GM12878 (cell line): ENCODE results near the gene ACSS1. TPM values are rescaled to one million over a fixed set of nuclear protein-coding genes. Genes with fewer than 3 reads are reported as not detected.

ENCODE experiments used
- ATAC-seq: fragments of 200-7000 bp; cut with Tn5 transposase; 3 replicates; pipeline ENCODE4 v1.9.1; 2020; ENCODE audit warnings: mild to moderate bottlenecking, moderate library complexity
- BruUV-seq: library from RNA; stranded (reverse); fragments of 400-500 nt; replicated peaks from 2 replicates; lab custom pipeline; 2021; lab: Mats Ljungman, UMichigan
- CTCF ChIA-PET: fragments of 300-600 bp; sonication (Branson Sonifier 250); formaldehyde crosslinking; extraction: SDS; loops from one replicate; lab custom pipeline; 2021; ENCODE audit warnings: inconsistent platforms; lab: Yijun Ruan, JAX
- POLR2A ChIA-PET: fragments of 350-600 bp; formaldehyde crosslinking; extraction: SDS; loops from one replicate; lab custom pipeline; 2021; ENCODE audit warnings: inconsistent platforms; lab: Charles Lee
- RAD21 ChIA-PET: fragments of 300-600 bp; sonication (Branson Sonifier 250); formaldehyde crosslinking; loops from one replicate; lab custom pipeline; 2023; ENCODE audit warnings: antibody characterized with exemption; ENCODE audit not compliant: unreplicated experiment; lab: Charles Lee
- SMC1A ChIA-PET: fragments of 300-600 bp; sonication (Branson Sonifier 250); formaldehyde crosslinking; loops from one replicate; lab custom pipeline; 2023; ENCODE audit not compliant: unreplicated experiment, uncharacterized antibody; lab: Charles Lee
- DNase-seq: peaks from one replicate; pipeline ENCODE4 v3.0.0-alpha.2; 2011; ENCODE audit warnings: low read depth, low spot score
- FAIRE-seq: peaks from 3 replicates; lab custom pipeline; 2011; peaks lifted over from hg19 to GRCh38; lab: Jason Lieb, UNC
- H2AFZ ChIP-seq: 2 replicates; pipeline ENCODE4 v1.6.0; 2011; ENCODE audit warnings: low read depth, low read length, control low read depth; ENCODE audit not compliant: control insufficient read depth
- H3K27ac ChIP-seq: 2 replicates; pipeline ENCODE4 v1.5.1; 2011; ENCODE audit warnings: control low read depth; ENCODE audit not compliant: control insufficient read depth, insufficient read depth
- H3K27me3 ChIP-seq, 2 experiments: replicated peaks in 1 of 2; 2 replicates each; pipeline versions ENCODE4 v1.6.0 to v1.6.1; 2011; ENCODE audit warnings: low read length in 1 of 2; ENCODE audit not compliant: control insufficient read depth in 2 of 2, insufficient read depth in 2 of 2
- H3K36me3 ChIP-seq, 2 experiments: 2 replicates each; pipeline ENCODE4 v1.5.1; 2011; ENCODE audit warnings: low read length in 1 of 2; ENCODE audit not compliant: control insufficient read depth in 2 of 2, insufficient read depth in 2 of 2
- H3K4me1 ChIP-seq: 2 replicates; pipeline ENCODE4 v1.6.1; 2011; ENCODE audit warnings: mild to moderate bottlenecking, low read length, moderate library complexity, mixed read lengths; ENCODE audit not compliant: control insufficient read depth, insufficient read depth
- H3K4me2 ChIP-seq: 2 replicates; pipeline ENCODE4 v1.6.0; 2011; ENCODE audit warnings: control low read depth; ENCODE audit not compliant: control insufficient read depth, insufficient read depth
- H3K4me3 ChIP-seq: fragments of 200-600 bp; sonication (generic); 2 replicates; pipeline ENCODE4 v1.5.1; 2016
- H3K79me2 ChIP-seq: 2 replicates; pipeline ENCODE4 v1.6.0; 2011; ENCODE audit warnings: low read length; ENCODE audit not compliant: control insufficient read depth, insufficient read depth
- H3K9ac ChIP-seq: 2 replicates; pipeline ENCODE4 v1.8.0; 2011; ENCODE audit warnings: low read length, control low read depth, mixed read lengths; ENCODE audit not compliant: control insufficient read depth, insufficient read depth
- H3K9me3 ChIP-seq: replicated peaks from 3 replicates; pipeline ENCODE4 v1.5.1; 2011; ENCODE audit warnings: mild to moderate bottlenecking, low read length; ENCODE audit not compliant: control insufficient read depth, insufficient read depth
- H4K20me1 ChIP-seq: 2 replicates; pipeline ENCODE4 v1.6.0; 2011; ENCODE audit not compliant: control insufficient read depth, insufficient read depth
- ASH2L ChIP-seq: fragments of 300-600, 200-600 bp; sonication (generic); IDR thresholded peaks from 2 replicates; pipeline ENCODE4 v1.6.1; 2017; ENCODE audit warnings: low read depth, mild to moderate bottlenecking, borderline replicate concordance
- BMI1 ChIP-seq: fragments of 450-650 bp; IDR thresholded peaks from 2 replicates; pipeline ENCODE4 v1.6.1; 2016; ENCODE audit warnings: mild to moderate bottlenecking, moderate library complexity, borderline replicate concordance
- CHD1 ChIP-seq: IDR thresholded peaks from 2 replicates; pipeline ENCODE4 v1.6.1; 2012; ENCODE audit warnings: low read depth, low read length, improper control_type of control experiment
- EED ChIP-seq: sonication (generic); IDR thresholded peaks from 2 replicates; pipeline ENCODE4 v1.6.1; 2016; ENCODE audit warnings: antibody characterized with exemption, low read depth
- EZH2 ChIP-seq: IDR thresholded peaks from 2 replicates; pipeline ENCODE4 v1.6.1; 2012; ENCODE audit warnings: low read depth, mild to moderate bottlenecking, control low read depth, inconsistent platforms, low read length, borderline replicate concordance; ENCODE audit not compliant: control insufficient read depth
- IRF4 ChIP-seq: IDR thresholded peaks from 2 replicates; pipeline ENCODE4 v1.6.1; 2011; ENCODE audit warnings: low read depth, low read length
- MEF2B ChIP-seq: fragments of 450-650 bp; IDR thresholded peaks from 2 replicates; pipeline ENCODE4 v1.6.1; 2018; ENCODE audit warnings: mild to moderate bottlenecking, moderate library complexity; ENCODE audit not compliant: partially characterized antibody, poor library complexity, severe bottlenecking
- MXI1 ChIP-seq: fragments of 150-350 bp; IDR thresholded peaks from 2 replicates; pipeline ENCODE4 v1.6.1; 2011; ENCODE audit warnings: low read depth, mild to moderate bottlenecking, inconsistent platforms, low read length, improper control_type of control experiment
- POLR2A ChIP-seq: IDR thresholded peaks from 2 replicates; pipeline ENCODE4 v1.6.1; 2011; ENCODE audit warnings: low read depth, mild to moderate bottlenecking, low read length
- POLR2AphosphoS2 ChIP-seq: IDR thresholded peaks from 2 replicates; pipeline ENCODE4 v1.6.1; 2011; ENCODE audit warnings: low read depth, mild to moderate bottlenecking, low read length, improper control_type of control experiment, moderate library complexity
- POU2F2 ChIP-seq: IDR thresholded peaks from 3 replicates; pipeline ENCODE4 v1.6.1; 2011; ENCODE audit warnings: low read depth, mild to moderate bottlenecking, low read length, borderline replicate concordance
- SMAD1 ChIP-seq: fragments of 450-650 bp; IDR thresholded peaks from 2 replicates; pipeline ENCODE4 v1.6.1; 2018; ENCODE audit warnings: mild to moderate bottlenecking, low read depth; ENCODE audit not compliant: partially characterized antibody
- SP1 ChIP-seq: IDR thresholded peaks from one replicate; pipeline ENCODE4 v1.6.1; 2011; ENCODE audit warnings: low read depth, low read length
- SPI1 ChIP-seq: IDR thresholded peaks from 2 replicates; pipeline ENCODE4 v1.6.1; 2011; ENCODE audit warnings: low read depth, mild to moderate bottlenecking, low read length, moderate library complexity, borderline replicate concordance; ENCODE audit not compliant: insufficient read depth
- TARDBP ChIP-seq: IDR thresholded peaks from 2 replicates; pipeline ENCODE4 v1.6.1; 2016; ENCODE audit warnings: borderline replicate concordance
- WRNIP1 ChIP-seq: IDR thresholded peaks from 2 replicates; pipeline ENCODE4 v1.6.1; 2011; ENCODE audit warnings: low read depth, low read length, improper control_type of control experiment, borderline replicate concordance
- ZBED1 ChIP-seq: IDR thresholded peaks from 2 replicates; pipeline ENCODE4 v1.6.1; 2016; ENCODE audit warnings: borderline replicate concordance
- ZSCAN29 ChIP-seq: fragments of 450-650 bp; IDR thresholded peaks from 2 replicates; pipeline ENCODE4 v1.6.1; 2017; ENCODE audit warnings: mild to moderate bottlenecking, moderate library complexity
- WGBS: methylation state at CpG from one replicate; pipeline ENCODE4 v1.1.6; 2016; ENCODE audit warnings: low lambda C conversion rate; ENCODE audit not compliant: insufficient replicate concordance, insufficient coverage; ENCODE audit errors: missing lambda C conversion rate; 5-methylcytosine and 5-hydroxymethylcytosine counted together
- in situ Hi-C: fragments of 300-500 bp; cut with MboI; formaldehyde crosslinking; loops from 9 replicates; pipeline ENCODE4 v1.14.3; 2018; ENCODE audit warnings: mixed read lengths
- intact Hi-C: fragments of 100-400 bp; cut with micrococcal nuclease; formaldehyde crosslinking; loops from one replicate; pipeline ENCODE4 v1.14.2; 2022; ENCODE audit not compliant: unreplicated experiment
- polyA plus RNA-seq, 11 experiments: library from polyadenylated mRNA; depleted of rRNA in 4 of 11; unstranded in 6 of 11; stranded (reverse) in 5 of 11; fragments of >200 nt; fragmentation: Nextera tagmentation in 4 of 11; fragmentation: Illumina TruSeq in 1 of 11; extraction: Ambion mirVana in 4 of 11; extraction: Trizol in 1 of 11; gene quantifications; 1 replicate in 1 of 11; 2 replicates in 10 of 11; pipeline versions ENCODE4 v1.2.1 to v1.2.3, GENCODE V29; 2011 to 2016; ENCODE audit warnings: inconsistent platforms in 2 of 11, missing spikeins in 2 of 11, low read depth in 1 of 11
- total RNA-seq, 4 experiments: library from RNA; depleted of rRNA in 3 of 4; stranded (reverse); fragments of >200 nt in 3 of 4; fragmentation: Illumina TruSeq in 1 of 4; extraction: Trizol in 1 of 4; gene quantifications; 2 replicates each; pipeline versions ENCODE4 v1.2.1 to v1.2.3, GENCODE V29; 2013 to 2021
- TF ChIP-seq, protein P1 (sequence below): fragments of 450-650 bp; IDR thresholded peaks from 2 replicates; pipeline ENCODE4 v1.6.1; 2018; ENCODE audit warnings: mild to moderate bottlenecking, low read depth, moderate library complexity; ENCODE audit not compliant: partially characterized antibody

Gene ACSS1
- total and polyA plus RNA-seq, 10 of the 15 experiments (the other 5 are each of a cell fraction or from before 2014, with no cell fraction given), result 1.3 to 44.9 (median 31.1) TPM

DNA sequence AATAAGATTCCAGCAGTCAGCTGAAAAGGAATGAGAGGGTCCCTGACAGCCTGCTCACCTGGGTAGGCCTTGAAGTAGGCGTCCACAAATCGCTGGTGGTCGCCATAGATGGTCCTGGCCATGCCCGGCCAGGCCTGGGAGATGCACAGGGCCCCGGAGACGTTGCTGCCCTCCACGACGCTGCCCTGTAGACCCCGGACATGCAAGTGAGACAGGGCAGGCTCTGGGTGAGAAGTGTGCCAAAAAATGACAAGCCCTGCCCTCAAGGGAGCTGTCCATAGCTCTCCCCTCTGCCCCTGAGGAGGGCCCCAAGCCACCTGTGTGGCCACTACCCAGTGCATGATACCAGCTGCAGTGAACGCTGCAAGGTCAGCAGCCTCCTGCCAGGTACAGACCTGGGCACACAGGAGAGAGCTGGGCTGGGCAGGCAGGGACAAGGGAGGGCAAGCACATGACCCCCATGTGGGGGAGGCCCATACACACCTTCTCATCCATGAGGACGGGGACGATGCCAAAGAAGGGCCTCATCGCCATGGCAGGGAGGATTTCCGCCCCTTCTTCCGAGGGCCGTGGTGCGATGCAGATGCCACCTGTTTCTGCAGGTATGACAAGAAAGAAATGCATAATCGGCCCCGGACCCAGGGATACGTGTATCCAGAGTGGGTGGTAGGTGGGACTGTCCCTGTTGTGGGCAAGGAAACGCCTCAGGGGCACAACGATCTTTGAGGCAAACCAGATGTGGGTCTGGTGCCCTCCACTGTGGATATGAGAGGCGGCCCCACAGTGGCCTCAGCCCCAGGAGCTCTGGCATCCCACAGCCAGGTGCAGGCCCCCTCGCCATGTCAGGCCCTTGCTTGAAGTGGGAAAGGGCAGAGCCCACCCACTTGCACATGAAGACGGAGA, 44.2 kb downstream of the ACSS1 start (continued):
- no peak for TF ChIP-seq WRNIP1

DNA sequence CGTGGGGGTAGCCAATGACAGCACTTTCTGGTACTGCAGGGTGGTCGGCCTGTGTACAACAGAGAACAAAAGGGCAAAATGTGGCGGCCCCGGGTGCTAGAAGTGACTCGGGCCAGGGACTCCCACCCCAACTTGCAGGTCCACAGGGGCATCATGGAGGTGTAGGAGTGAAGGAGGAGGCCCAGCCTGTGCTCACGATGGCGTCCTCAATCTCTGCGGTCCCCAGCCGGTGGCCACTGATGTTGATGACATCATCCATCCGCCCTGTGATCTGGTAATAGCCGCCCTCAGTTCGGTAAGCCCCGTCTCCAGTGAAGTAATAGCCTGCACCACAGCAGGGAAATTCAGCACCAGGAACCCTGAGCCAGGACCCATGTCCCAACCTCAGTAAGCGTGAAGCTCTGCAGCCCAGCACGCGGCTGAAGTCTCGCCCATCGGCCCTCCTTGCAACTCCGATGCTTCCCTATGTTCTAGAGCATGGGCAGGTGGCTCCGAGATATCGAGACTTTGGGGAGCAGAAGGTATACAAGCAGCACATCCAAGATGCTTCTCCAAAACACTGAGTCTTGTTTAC, 45.2 kb downstream of the ACSS1 start:
- no peak overlapping the region for H3K27ac ChIP-seq
- H3K4me2 ChIP-seq, result no peak overlapping the region
- FAIRE-seq, result no peak
- H4K20me1 ChIP-seq, result no peaks in the 10 kb centered on the region
- H3K27me3 ChIP-seq, result no peaks in the 10 kb centered on the region
- peaks cover 12 to 17% of the 10 kb centered on the region in 2 experiments; a peak in 3 of 4 replicates for H3K36me3 ChIP-seq
- ChIA-PET RAD21 (no interaction called here), CTCF (no interaction called here), POLR2A (no interaction called here), SMC1A (no interaction called here)
- BruUV-seq, result no TSS peak
- no peak overlapping the region for H2AFZ ChIP-seq
- H3K9me3 ChIP-seq, result no peaks in the 10 kb centered on the region
- H3K4me1 ChIP-seq, result no peaks in the 10 kb centered on the region; the same call in 1 of the 2 replicates
- in situ Hi-C loops (no loop called here), intact Hi-C loops (no loop called here)
- H3K4me3 ChIP-seq, result no peak overlapping the region
- no peak for ATAC-seq
- DNase-seq, result no peak
- WGBS, result 93% methylated on average over 21 of the region's 21 CpGs
- no peak overlapping the region for H3K9ac ChIP-seq
- H3K79me2 ChIP-seq, result no peaks in the 10 kb centered on the region
- TF ChIP-seq SPI1, result no peak
- no peak for TF ChIP-seq EZH2
- TF ChIP-seq, protein P1, sequence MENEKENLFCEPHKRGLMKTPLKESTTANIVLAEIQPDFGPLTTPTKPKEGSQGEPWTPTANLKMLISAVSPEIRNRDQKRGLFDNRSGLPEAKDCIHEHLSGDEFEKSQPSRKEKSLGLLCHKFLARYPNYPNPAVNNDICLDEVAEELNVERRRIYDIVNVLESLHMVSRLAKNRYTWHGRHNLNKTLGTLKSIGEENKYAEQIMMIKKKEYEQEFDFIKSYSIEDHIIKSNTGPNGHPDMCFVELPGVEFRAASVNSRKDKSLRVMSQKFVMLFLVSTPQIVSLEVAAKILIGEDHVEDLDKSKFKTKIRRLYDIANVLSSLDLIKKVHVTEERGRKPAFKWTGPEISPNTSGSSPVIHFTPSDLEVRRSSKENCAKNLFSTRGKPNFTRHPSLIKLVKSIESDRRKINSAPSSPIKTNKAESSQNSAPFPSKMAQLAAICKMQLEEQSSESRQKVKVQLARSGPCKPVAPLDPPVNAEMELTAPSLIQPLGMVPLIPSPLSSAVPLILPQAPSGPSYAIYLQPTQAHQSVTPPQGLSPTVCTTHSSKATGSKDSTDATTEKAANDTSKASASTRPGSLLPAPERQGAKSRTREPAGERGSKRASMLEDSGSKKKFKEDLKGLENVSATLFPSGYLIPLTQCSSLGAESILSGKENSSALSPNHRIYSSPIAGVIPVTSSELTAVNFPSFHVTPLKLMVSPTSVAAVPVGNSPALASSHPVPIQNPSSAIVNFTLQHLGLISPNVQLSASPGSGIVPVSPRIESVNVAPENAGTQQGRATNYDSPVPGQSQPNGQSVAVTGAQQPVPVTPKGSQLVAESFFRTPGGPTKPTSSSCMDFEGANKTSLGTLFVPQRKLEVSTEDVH, result no peak
- no peak for TF ChIP-seq CHD1
- TF ChIP-seq ASH2L, result no peak
- no peak for TF ChIP-seq POLR2A
- TF ChIP-seq MXI1, result no peak
- TF ChIP-seq MEF2B, result no peak
- no peak for TF ChIP-seq EED
- no peak for TF ChIP-seq BMI1
- TF ChIP-seq TARDBP, result no peak
- TF ChIP-seq SP1, result no peak
- no peak for TF ChIP-seq POLR2AphosphoS2
- TF ChIP-seq IRF4, result no peak
- TF ChIP-seq SMAD1, result no peak
- TF ChIP-seq POU2F2, result no peak
- no peak for TF ChIP-seq ZSCAN29
- no peak for TF ChIP-seq ZBED1
